DND-41 (cell line): Measurements from ENCODE around the gene BCAN.

Source experiments
- ATAC-seq: fragments of 200-7000 bp; cut with Tn5 transposase; 3 replicates; pipeline ENCODE4 v1.9.1; 2021; ENCODE audit warnings: low read depth; ENCODE audit not compliant: insufficient read depth
- DNase-seq: peaks from one replicate; pipeline ENCODE4 v3.0.0-alpha.2; 2020
- H2AFZ ChIP-seq: 2 replicates; pipeline ENCODE4 v1.6.0; 2012; ENCODE audit warnings: low read depth, low read length
- H3K27ac ChIP-seq: 2 replicates; pipeline ENCODE4 v1.5.1; 2012; ENCODE audit warnings: low read length, inconsistent platforms
- H3K27me3 ChIP-seq: fragments of 200-600 bp; sonication (generic); 2 replicates; pipeline ENCODE4 v1.6.0; 2012; ENCODE audit warnings: low read length, mild to moderate bottlenecking, inconsistent platforms; ENCODE audit not compliant: insufficient read depth, poor library complexity
- H3K36me3 ChIP-seq: 2 replicates; pipeline ENCODE4 v1.5.1; 2012; ENCODE audit warnings: low read length, inconsistent platforms; ENCODE audit not compliant: insufficient read depth
- H3K4me1 ChIP-seq: 2 replicates; pipeline ENCODE4 v1.5.1; 2012; ENCODE audit warnings: mild to moderate bottlenecking, low read length; ENCODE audit not compliant: insufficient read depth
- H3K4me2 ChIP-seq: 2 replicates; pipeline ENCODE4 v1.6.0; 2012; ENCODE audit warnings: mild to moderate bottlenecking, moderate library complexity, low read length, inconsistent platforms; ENCODE audit not compliant: insufficient read depth
- H3K4me3 ChIP-seq, 2 experiments: fragments of 200-600 bp in 1 of 2; shearing (Covaris generic) in 1 of 2; 2 replicates each; pipeline ENCODE4 v1.5.1; 2012 to 2016; ENCODE audit warnings: inconsistent platforms in 2 of 2, low read length in 2 of 2, mild to moderate bottlenecking in 2 of 2, low read depth in 1 of 2, moderate library complexity in 1 of 2
- H3K79me2 ChIP-seq: 2 replicates; pipeline ENCODE4 v1.6.0; 2012; ENCODE audit warnings: low read length, inconsistent platforms; ENCODE audit not compliant: insufficient read depth
- H3K9ac ChIP-seq: 2 replicates; pipeline ENCODE4 v1.6.0; 2012; ENCODE audit warnings: low read depth, mild to moderate bottlenecking, inconsistent platforms, low read length, moderate library complexity
- H3K9me3 ChIP-seq: 2 replicates; pipeline ENCODE4 v1.5.1; 2012; ENCODE audit warnings: low read length, moderate library complexity, mild to moderate bottlenecking, inconsistent platforms; ENCODE audit not compliant: insufficient read depth, severe bottlenecking
- H4K20me1 ChIP-seq: 2 replicates; pipeline ENCODE4 v1.6.0; 2012; ENCODE audit warnings: low read length; ENCODE audit not compliant: insufficient read depth
- EZH2 ChIP-seq: IDR thresholded peaks from 3 replicates; pipeline ENCODE4 v1.6.1; 2012; ENCODE audit warnings: borderline replicate concordance, low read depth, mild to moderate bottlenecking, moderate library complexity, low read length, inconsistent platforms; ENCODE audit not compliant: severe bottlenecking
- TF ChIP-seq, protein P1 (sequence below): IDR thresholded peaks from 2 replicates; pipeline ENCODE4 v1.5.1; 2012; ENCODE audit warnings: borderline replicate concordance, low read length, moderate library complexity, mild to moderate bottlenecking; ENCODE audit not compliant: poor library complexity, severe bottlenecking; ENCODE audit errors: extremely low read depth

The BCAN gene

DNA sequence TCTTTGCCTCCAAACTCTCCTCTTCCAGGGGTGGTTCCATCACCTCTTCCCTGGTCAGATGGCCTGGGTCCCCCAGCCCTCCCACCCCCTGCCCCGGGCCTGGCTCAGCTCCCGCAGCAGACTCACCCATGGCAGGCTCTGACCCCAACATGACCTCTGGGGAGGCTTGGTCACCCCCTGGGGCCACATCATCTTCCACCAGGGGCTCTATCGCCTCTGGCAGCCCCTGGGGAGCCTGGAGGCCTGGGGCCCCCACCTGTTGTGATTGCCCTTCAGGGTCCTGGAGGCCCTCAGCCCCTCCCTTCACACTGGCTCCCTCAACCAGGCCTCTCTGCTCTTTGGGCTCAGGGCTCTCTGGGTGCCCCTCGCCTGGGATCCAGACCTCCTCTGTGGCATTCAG, 28.9 kb downstream of the BCAN start:
- H3K9ac ChIP-seq = no peak overlapping the region
- H3K27ac ChIP-seq = no peak overlapping the region
- peaks cover 12% of the 10 kb centered on the region for H4K20me1 ChIP-seq
- H3K4me3 ChIP-seq = no peak overlapping the region
- no peak overlapping the region for H3K4me2 ChIP-seq
- H3K4me1 ChIP-seq = no peaks in the 10 kb centered on the region
- no peak for ATAC-seq
- peaks cover 38% of the 10 kb centered on the region for H3K27me3 ChIP-seq
- H3K79me2 ChIP-seq = no peaks in the 10 kb centered on the region
- no peak overlapping the region for H2AFZ ChIP-seq
- DNase-seq = no peak
- no peaks in the 10 kb centered on the region for H3K36me3 ChIP-seq
- no peaks in the 10 kb centered on the region for H3K9me3 ChIP-seq
- TF ChIP-seq EZH2 = no peak
- TF ChIP-seq, protein P1, sequence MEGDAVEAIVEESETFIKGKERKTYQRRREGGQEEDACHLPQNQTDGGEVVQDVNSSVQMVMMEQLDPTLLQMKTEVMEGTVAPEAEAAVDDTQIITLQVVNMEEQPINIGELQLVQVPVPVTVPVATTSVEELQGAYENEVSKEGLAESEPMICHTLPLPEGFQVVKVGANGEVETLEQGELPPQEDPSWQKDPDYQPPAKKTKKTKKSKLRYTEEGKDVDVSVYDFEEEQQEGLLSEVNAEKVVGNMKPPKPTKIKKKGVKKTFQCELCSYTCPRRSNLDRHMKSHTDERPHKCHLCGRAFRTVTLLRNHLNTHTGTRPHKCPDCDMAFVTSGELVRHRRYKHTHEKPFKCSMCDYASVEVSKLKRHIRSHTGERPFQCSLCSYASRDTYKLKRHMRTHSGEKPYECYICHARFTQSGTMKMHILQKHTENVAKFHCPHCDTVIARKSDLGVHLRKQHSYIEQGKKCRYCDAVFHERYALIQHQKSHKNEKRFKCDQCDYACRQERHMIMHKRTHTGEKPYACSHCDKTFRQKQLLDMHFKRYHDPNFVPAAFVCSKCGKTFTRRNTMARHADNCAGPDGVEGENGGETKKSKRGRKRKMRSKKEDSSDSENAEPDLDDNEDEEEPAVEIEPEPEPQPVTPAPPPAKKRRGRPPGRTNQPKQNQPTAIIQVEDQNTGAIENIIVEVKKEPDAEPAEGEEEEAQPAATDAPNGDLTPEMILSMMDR = no peak

DNA sequence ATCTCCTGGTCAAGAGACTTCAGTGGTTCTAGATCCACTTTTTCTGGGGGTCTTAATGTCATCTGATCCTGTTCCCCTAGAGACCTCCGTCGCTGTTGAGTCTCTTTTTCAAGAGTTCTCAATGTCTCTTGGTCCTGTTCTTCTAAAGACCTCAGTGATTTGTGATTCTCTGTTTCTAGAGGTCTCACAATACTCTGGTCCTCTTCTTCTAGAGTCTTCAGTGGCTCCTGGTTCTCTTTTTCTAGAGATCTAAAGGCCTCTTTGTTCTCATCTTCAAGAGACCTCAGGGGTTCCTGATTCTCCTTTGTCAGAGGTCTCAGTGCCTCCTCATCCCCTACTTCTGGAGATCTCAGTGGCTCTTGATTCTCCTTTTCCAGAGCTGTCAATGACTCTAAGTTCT, 29.9 kb downstream of the BCAN start:
- Histone ChIP-seq H3K9ac (no peak overlapping the region), H3K4me3 (no peak overlapping the region), H3K27me3 (peaks cover 38% of the 10 kb centered on the region), H3K27ac (no peak overlapping the region), H3K36me3 (no peaks in the 10 kb centered on the region), H4K20me1 (peaks cover 12% of the 10 kb centered on the region), H3K4me1 (no peaks in the 10 kb centered on the region), H3K9me3 (no peaks in the 10 kb centered on the region), H3K79me2 (no peaks in the 10 kb centered on the region), H3K4me2 (no peak overlapping the region), H2AFZ (no peak overlapping the region)
- TF ChIP-seq EZH2 = no peak
- TF ChIP-seq, protein P1 = no peak
- DNase-seq (no peak), ATAC-seq (no peak)

DNA sequence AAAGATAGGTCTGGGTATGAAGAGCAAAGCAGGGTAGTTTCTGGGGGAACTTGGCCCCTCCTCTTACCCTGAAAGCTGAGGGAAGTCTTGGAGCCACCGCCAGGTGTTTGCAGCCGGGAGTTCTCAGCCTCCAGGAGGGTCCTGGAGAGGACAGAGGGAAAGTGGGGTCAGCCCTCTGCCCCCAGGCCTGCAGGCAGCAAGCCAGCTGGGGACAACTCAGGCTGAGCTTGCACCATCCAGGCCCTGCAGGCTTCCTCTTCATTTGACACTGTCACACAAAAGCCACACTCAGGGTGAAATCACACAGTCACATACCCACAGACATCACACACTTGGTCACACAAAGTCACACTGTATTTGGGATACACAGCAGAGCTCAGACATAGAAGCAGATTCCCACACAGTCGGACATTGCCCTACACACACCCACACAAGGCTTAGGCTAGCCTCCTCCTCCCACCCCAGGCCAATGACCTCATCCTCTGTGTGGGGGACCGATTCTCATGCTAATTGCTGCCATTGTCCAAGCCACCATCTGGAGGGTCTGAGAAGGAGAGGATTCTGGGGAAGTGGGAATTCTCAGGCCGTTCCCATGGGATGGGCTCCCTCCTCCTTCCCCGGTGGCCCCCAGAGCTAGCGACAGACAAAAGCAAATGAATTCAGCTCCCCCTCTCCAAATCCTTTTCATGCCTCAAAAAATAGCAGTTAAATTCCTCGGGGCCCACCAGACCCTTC, 31.6 kb downstream of the BCAN start:
- Histone ChIP-seq H3K27ac (no peak overlapping the region), H3K27me3 (peaks cover 53% of the 10 kb centered on the region), H3K36me3 (no peaks in the 10 kb centered on the region), H2AFZ (no peak overlapping the region), H3K9me3 (no peaks in the 10 kb centered on the region), H4K20me1 (peaks cover 12% of the 10 kb centered on the region), H3K9ac (no peak overlapping the region), H3K4me2 (no peak overlapping the region), H3K79me2 (no peaks in the 10 kb centered on the region), H3K4me1 (0 out of 2 replicates have a peak, but pooled peaks cover 3% of the 10 kb centered on the region), H3K4me3 (no peak overlapping the region)
- ATAC-seq (no peak), DNase-seq (no peak)
- TF ChIP-seq, protein P1 = no peak
- TF ChIP-seq EZH2 = no peak
